Glutamatergic neuron (in vitro differentiated cells): ENCODE data around the gene COX4I2. TPM values are rescaled to one million over a fixed set of nuclear protein-coding genes. Genes with fewer than 3 reads are reported as not detected.
"Not testable (repeated sequence)": the region's sequence is repeated elsewhere in the genome, so short reads cannot be mapped to it uniquely, and the experiment has no call there.

Source experiments
- DNase-seq: peaks from one replicate; pipeline ENCODE4 v3.0.0; 2022
- H3K27ac Mint-ChIP-seq: one replicate; pipeline ENCODE4 v1.8.0; 2020; ENCODE audit warnings: mild to moderate bottlenecking, mixed read lengths, inconsistent platforms; ENCODE audit not compliant: unreplicated experiment
- H3K27me3 Mint-ChIP-seq: one replicate; pipeline ENCODE4 v1.8.0; 2020; ENCODE audit warnings: mild to moderate bottlenecking, moderate library complexity, mixed read lengths, inconsistent platforms; ENCODE audit not compliant: unreplicated experiment
- H3K36me3 Mint-ChIP-seq: one replicate; pipeline ENCODE4 v1.8.0; 2020; ENCODE audit warnings: mild to moderate bottlenecking, mixed read lengths, inconsistent platforms; ENCODE audit not compliant: unreplicated experiment
- H3K4me1 Mint-ChIP-seq: one replicate; pipeline ENCODE4 v1.8.0; 2020; ENCODE audit warnings: mild to moderate bottlenecking, low read depth, mixed read lengths, inconsistent platforms; ENCODE audit not compliant: unreplicated experiment
- H3K4me3 Mint-ChIP-seq: one replicate; pipeline ENCODE4 v1.8.0; 2020; ENCODE audit warnings: mild to moderate bottlenecking, mixed read lengths, inconsistent platforms; ENCODE audit not compliant: unreplicated experiment
- H3K9me3 Mint-ChIP-seq: one replicate; pipeline ENCODE4 v1.8.0; 2020; ENCODE audit warnings: mild to moderate bottlenecking, moderate library complexity, mixed read lengths, inconsistent platforms; ENCODE audit not compliant: unreplicated experiment
- CTCF ChIP-seq: fragments of 200-600 bp; sonication (generic); IDR thresholded peaks from one replicate; pipeline ENCODE4 v1.5.0; 2021; ENCODE audit not compliant: partially characterized antibody, unreplicated experiment
- total RNA-seq: library from RNA; stranded (reverse); fragmentation: NEBNext Ultra II Directional; extraction: Animal tissue kit (Norgen Biotek cat#: 25700); gene quantifications from one replicate; pipeline ENCODE4 v1.2.1, GENCODE V29; 2021; ENCODE audit not compliant: unreplicated experiment

The COX4I2 gene
- total RNA-seq, 1 donor from 2014 or later: not detected

GRCh38 chr20:31608251-31608945 lies 29.3 kb upstream of the COX4I2 start:
- no peaks in the 10 kb centered on the region for H3K36me3 Mint-ChIP-seq
- H3K4me3 Mint-ChIP-seq: peak overlapping the region; percentile 94
- peak; percentile 75 for DNase-seq
- no peak for TF ChIP-seq CTCF
- peaks cover 39% of the 10 kb centered on the region for H3K9me3 Mint-ChIP-seq
- H3K4me1 Mint-ChIP-seq: peaks cover 34% of the 10 kb centered on the region
- H3K27me3 Mint-ChIP-seq: peaks cover 42% of the 10 kb centered on the region
- H3K27ac Mint-ChIP-seq: peak overlapping the region; percentile 69

- Mint-ChIP-seq H3K27ac (peak overlapping the region; percentile 22), H3K4me1 (peaks cover 14% of the 10 kb centered on the region), H3K9me3 (peaks cover 17% of the 10 kb centered on the region), H3K27me3 (peaks cover 23% of the 10 kb centered on the region)
- not testable (repeated sequence) for H3K4me3 Mint-ChIP-seq, DNase-seq, H3K36me3 Mint-ChIP-seq
Observed at GRCh38 chr20:31612271-31612640, 25.5 kb upstream of the COX4I2 start.

GRCh38 chr20:31615416-31615815 lies 22.3 kb upstream of the COX4I2 start:
- no peaks in the 10 kb centered on the region for H3K4me1 Mint-ChIP-seq
- no peaks in the 10 kb centered on the region for H3K36me3 Mint-ChIP-seq
- H3K9me3 Mint-ChIP-seq: peaks cover 14% of the 10 kb centered on the region
- peaks cover 20% of the 10 kb centered on the region for H3K27me3 Mint-ChIP-seq
- no peak for DNase-seq
- H3K27ac Mint-ChIP-seq: no peak overlapping the region
- no peak overlapping the region for H3K4me3 Mint-ChIP-seq
- no peak for TF ChIP-seq CTCF

- Mint-ChIP-seq H3K4me3 (no peak overlapping the region), H3K4me1 (no peaks in the 10 kb centered on the region), H3K27me3 (peaks cover 12% of the 10 kb centered on the region), H3K36me3 (no peaks in the 10 kb centered on the region), H3K27ac (no peak overlapping the region), H3K9me3 (peaks cover 11% of the 10 kb centered on the region)
- DNase-seq: no peak
- TF ChIP-seq CTCF: no peak
Observed at GRCh38 chr20:31617432-31618104, 20.1 kb upstream of the COX4I2 start.

GRCh38 chr20:31620246-31620645 lies 17.5 kb upstream of the COX4I2 start:
- no peak overlapping the region for H3K27ac Mint-ChIP-seq
- H3K4me1 Mint-ChIP-seq: no peaks in the 10 kb centered on the region
- H3K27me3 Mint-ChIP-seq: peaks cover 8% of the 10 kb centered on the region
- no peaks in the 10 kb centered on the region for H3K36me3 Mint-ChIP-seq
- no peak for TF ChIP-seq CTCF
- no peak for DNase-seq
- no peak overlapping the region for H3K4me3 Mint-ChIP-seq
- peaks cover 1% of the 10 kb centered on the region for H3K9me3 Mint-ChIP-seq

- H3K27me3 Mint-ChIP-seq, H3K4me1 Mint-ChIP-seq, DNase-seq, H3K27ac Mint-ChIP-seq, H3K9me3 Mint-ChIP-seq, H3K4me3 Mint-ChIP-seq, H3K36me3 Mint-ChIP-seq: not testable (repeated sequence)
Observed at GRCh38 chr20:31623123-31623505, 14.6 kb upstream of the COX4I2 start.

GRCh38 chr20:31626534-31626933 lies 11.2 kb upstream of the COX4I2 start:
- DNase-seq, H3K27ac Mint-ChIP-seq, H3K4me3 Mint-ChIP-seq, H3K4me1 Mint-ChIP-seq, H3K27me3 Mint-ChIP-seq, H3K9me3 Mint-ChIP-seq, H3K36me3 Mint-ChIP-seq: not testable (repeated sequence)

- not testable (repeated sequence) for H3K36me3 Mint-ChIP-seq, DNase-seq, H3K4me1 Mint-ChIP-seq, H3K4me3 Mint-ChIP-seq, H3K9me3 Mint-ChIP-seq, H3K27ac Mint-ChIP-seq
- H3K27me3 Mint-ChIP-seq: peaks cover 10% of the 10 kb centered on the region
Observed at GRCh38 chr20:31628057-31628456, 9.7 kb upstream of the COX4I2 start.
